ENCODE measurements around the gene JAKMIP2. TPM values are rescaled to one million over a fixed set of nuclear protein-coding genes. Genes with fewer than 3 reads are reported as not detected.

JAKMIP2 gene
- total RNA-seq, 1 experiment from 2014 or later: not detected

DNA sequence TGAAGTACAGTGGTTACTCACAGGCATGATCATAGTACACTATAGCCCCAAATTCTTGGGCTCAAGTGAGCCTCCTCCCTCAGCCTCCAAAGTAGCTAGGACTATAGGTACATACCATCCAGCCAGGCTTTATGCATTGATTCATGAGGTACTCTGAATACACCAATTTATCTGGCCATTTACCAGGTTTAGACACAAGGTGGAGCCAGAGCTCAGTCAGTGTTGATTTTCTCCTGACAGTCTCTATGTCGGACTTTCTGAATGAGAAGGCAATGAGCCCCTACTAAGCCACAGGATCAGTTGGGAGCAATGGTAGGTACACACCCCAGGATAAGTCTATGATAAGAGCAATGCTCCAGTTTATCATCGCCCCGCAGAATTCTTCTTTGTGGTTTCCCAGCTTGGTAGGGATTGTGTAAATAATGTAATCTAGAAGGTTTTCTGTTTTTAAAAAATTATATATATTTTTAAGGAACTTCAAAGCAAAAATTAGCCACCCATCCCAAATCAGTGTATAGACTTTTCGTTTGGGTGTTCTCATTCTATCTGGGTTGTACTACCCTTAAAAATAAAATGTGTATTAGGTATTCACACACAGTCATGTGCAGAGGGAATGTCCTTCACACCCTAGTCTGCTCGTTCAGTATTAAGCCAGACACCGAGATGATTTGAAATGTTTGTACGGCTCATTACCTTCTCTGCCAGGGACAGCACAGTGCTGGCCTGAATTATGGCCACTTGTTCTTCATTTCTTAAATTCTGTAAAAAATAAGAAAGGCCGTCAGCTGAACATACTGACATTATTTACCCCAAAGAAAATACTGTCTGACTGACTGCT, 154.3 kb downstream of the JAKMIP2 start:
- H2AFZ ChIP-seq (ENCODE audit: low read depth, low read length, poor library complexity, severe bottlenecking): no peak overlapping the region
- no peak overlapping the region for H3K4me3 ChIP-seq (replicated peaks in 1 of 2; ENCODE audit: low read depth in 1 of 2, low read length in 2 of 2)
- no TSS peak for BruUV-seq (replicated peaks)
- peak; percentile 64 for DNase-seq (ENCODE audit: low read depth, low spot score)
- intact Hi-C loops (cut with micrococcal nuclease): loop anchor here (1.0 to 2.0 kb wide), 3 partner anchors 47 to 307 kb away; no protein-coding TSS in a partner anchor
- ChIA-PET RAD21 (ENCODE audit: low non-redundant PET in 1 of 2, low total read pairs in 2 of 2, uncharacterized antibody in 2 of 2, unreplicated experiment in 2 of 2) (interaction anchor here (0.8 to 1.3 kb wide), 2 partner anchors 194 kb away, joined by 4 to 6 read pairs; no protein-coding TSS in a partner anchor), CTCF (interaction anchor here (0.6 to 1.8 kb wide), 11 partner anchors 10 to 307 kb away, joined by 3 to 35 read pairs (median 4); no protein-coding TSS in a partner anchor), POLR2A (no interaction called here)
- H4K20me1 ChIP-seq (ENCODE audit: insufficient read depth): no peaks in the 10 kb centered on the region
- H3K36me3 ChIP-seq (ENCODE audit: control insufficient read depth in 1 of 2, insufficient read depth in 2 of 2, low read length in 2 of 2): no peaks in the 10 kb centered on the region
- no peaks in the 10 kb centered on the region for H3K9me2 ChIP-seq (ENCODE audit: insufficient read depth)
- no peak overlapping the region for H3K9ac ChIP-seq (ENCODE audit: low read length)
- no peak overlapping the region for H3K27ac ChIP-seq (ENCODE audit: low read depth, low read length)
- no peaks in the 10 kb centered on the region for H3K4me1 ChIP-seq (ENCODE audit: control insufficient read depth in 1 of 2, insufficient read depth in 2 of 2, low read length in 2 of 2)
- H3K9me3 ChIP-seq (ENCODE audit: control insufficient read depth in 1 of 2, insufficient read depth in 1 of 2, low read depth in 1 of 2, low read length in 2 of 2): no peaks in the 10 kb centered on the region
- H3K4me2 ChIP-seq (ENCODE audit: low read length): no peak overlapping the region
- TF ChIP-seq YY1 (IDR thresholded peaks at IDR 0.05; ENCODE audit: extremely low read depth, insufficient replicate concordance, low read depth, low read length) (peak; percentile 13), ATF3 (IDR thresholded peaks at IDR 0.05) (no peak), RAD21 (IDR thresholded peaks at IDR 0.05; ENCODE audit: low read depth) (peak; percentile 85), CEBPB (IDR thresholded peaks at IDR 0.05; ENCODE audit: low read depth) (no peak), ZFX (IDR thresholded peaks at IDR 0.05) (no peak), EGR1 (IDR thresholded peaks at IDR 0.05; ENCODE audit: low read depth) (no peak), CBX3 (IDR thresholded peaks at IDR 0.05; ENCODE audit: low read depth) (no peak)
- TF ChIP-seq, protein P1, sequence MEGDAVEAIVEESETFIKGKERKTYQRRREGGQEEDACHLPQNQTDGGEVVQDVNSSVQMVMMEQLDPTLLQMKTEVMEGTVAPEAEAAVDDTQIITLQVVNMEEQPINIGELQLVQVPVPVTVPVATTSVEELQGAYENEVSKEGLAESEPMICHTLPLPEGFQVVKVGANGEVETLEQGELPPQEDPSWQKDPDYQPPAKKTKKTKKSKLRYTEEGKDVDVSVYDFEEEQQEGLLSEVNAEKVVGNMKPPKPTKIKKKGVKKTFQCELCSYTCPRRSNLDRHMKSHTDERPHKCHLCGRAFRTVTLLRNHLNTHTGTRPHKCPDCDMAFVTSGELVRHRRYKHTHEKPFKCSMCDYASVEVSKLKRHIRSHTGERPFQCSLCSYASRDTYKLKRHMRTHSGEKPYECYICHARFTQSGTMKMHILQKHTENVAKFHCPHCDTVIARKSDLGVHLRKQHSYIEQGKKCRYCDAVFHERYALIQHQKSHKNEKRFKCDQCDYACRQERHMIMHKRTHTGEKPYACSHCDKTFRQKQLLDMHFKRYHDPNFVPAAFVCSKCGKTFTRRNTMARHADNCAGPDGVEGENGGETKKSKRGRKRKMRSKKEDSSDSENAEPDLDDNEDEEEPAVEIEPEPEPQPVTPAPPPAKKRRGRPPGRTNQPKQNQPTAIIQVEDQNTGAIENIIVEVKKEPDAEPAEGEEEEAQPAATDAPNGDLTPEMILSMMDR (IDR thresholded peaks at IDR 0.05 in 2 of 3, conservative IDR thresholded peaks at IDR 0.05 in 1 of 3; ENCODE audit: borderline replicate concordance in 1 of 3, insufficient read depth in 1 of 3, low read depth in 2 of 3, low read length in 2 of 3): peak; percentile 66 to 73 (median 70); a peak in 5 of 6 replicates
- H3K27me3 ChIP-seq (ENCODE audit: insufficient read depth, low read length): peaks cover 37% of the 10 kb centered on the region
- peak; percentile 98 for ATAC-seq
- H3K79me2 ChIP-seq (ENCODE audit: insufficient read depth, low read length): no peaks in the 10 kb centered on the region

All from HCT116 (cell line).